Prostate gland (tissue), 2 donors: ENCODE measurements around the gene RAD51B.

Source experiments
- CTCF ChIP-seq, 4 experiments: fragments of 200-600 bp in 2 of 4; fragments of 450-650 bp in 2 of 4; sonication (generic) in 2 of 4; IDR thresholded peaks; 1 replicate in 3 of 4; 2 replicates in 1 of 4; pipeline ENCODE4 v1.5.1; 2016 to 2019; ENCODE audit warnings: antibody characterized with exemption in 4 of 4, mild to moderate bottlenecking in 2 of 4, moderate library complexity in 2 of 4
- POLR2A ChIP-seq: fragments of 450-650 bp; IDR thresholded peaks from one replicate; pipeline ENCODE4 v1.6.1; 2016; ENCODE audit warnings: antibody characterized with exemption, mild to moderate bottlenecking

DNA sequence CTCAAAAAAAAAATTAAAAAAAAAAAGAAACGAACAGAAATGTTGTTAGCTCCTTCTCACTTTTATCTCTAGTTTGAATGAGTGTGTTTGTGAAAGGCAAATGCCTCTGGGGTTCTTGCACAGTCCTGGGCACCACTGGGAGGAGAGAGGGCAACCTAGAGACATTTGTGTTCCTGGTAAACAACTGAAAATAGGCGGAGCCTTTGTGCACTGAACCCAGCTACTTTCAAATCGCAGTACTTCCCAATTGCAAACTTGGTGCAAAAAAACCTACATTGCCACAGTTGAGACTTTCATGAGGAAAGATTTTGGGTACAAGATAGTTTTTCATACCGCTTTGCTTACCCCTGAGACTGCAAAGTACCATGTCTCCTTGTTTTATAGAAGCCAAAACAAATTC lies 543.3 kb downstream of the RAD51B start:
- TF ChIP-seq CTCF (IDR thresholded peaks at IDR 0.05), result no peak
- no peak for TF ChIP-seq POLR2A
